GM21526 (cell line): ENCODE results near the gene CNDP2.

Experiments
- ATAC-seq: cut with Tn5 transposase; IDR thresholded peaks from one replicate; pipeline ENCODE4 v1.9.1; 2021; ENCODE audit warnings: moderate library complexity; ENCODE audit not compliant: unreplicated experiment, low FRiP score

CNDP2 gene

GRCh38 chr18:74531043-74531442, 34.9 kb downstream of the CNDP2 start:
- ATAC-seq = no peak

GRCh38 chr18:74532511-74533025, 36.4 kb downstream of the CNDP2 start:
- no peak for ATAC-seq

GRCh38 chr18:74533666-74534065, 37.5 kb downstream of the CNDP2 start:
- no peak for ATAC-seq

GRCh38 chr18:74534150-74534969, 38.2 kb downstream of the CNDP2 start, which contains the start of gene CNDP1:
CNDP1 (plus strand) TSS chr18:74534500; CDS start chr18:74534668, 168 bp downstream.
- no peak for ATAC-seq

GRCh38 chr18:74534981-74535649, 39.0 kb downstream of the CNDP2 start:
- peak; percentile 85 for ATAC-seq

GRCh38 chr18:74539289-74539688, 43.1 kb downstream of the CNDP2 start:
- no peak for ATAC-seq

- no peak for ATAC-seq
Measured at GRCh38 chr18:74540652-74541421, 44.7 kb downstream of the CNDP2 start.

GRCh38 chr18:74541703-74542555, 45.8 kb downstream of the CNDP2 start:
- no peak for ATAC-seq

GRCh38 chr18:74544898-74545297, 48.7 kb downstream of the CNDP2 start:
- ATAC-seq = no peak

- no peak for ATAC-seq
Measured at GRCh38 chr18:74546007-74546406, 49.8 kb downstream of the CNDP2 start.

- ATAC-seq = no peak
Measured at GRCh38 chr18:74546751-74547530, 50.8 kb downstream of the CNDP2 start.

- ATAC-seq = no peak
Measured at GRCh38 chr18:74547860-74548259, 51.7 kb downstream of the CNDP2 start.

- ATAC-seq = no peak
Measured at GRCh38 chr18:74549591-74550104, 53.5 kb downstream of the CNDP2 start.

GRCh38 chr18:74550886-74551285, 54.7 kb downstream of the CNDP2 start:
- ATAC-seq = no peak

GRCh38 chr18:74551452-74551851, 55.3 kb downstream of the CNDP2 start:
- no peak for ATAC-seq

GRCh38 chr18:74551936-74552555, 55.9 kb downstream of the CNDP2 start:
- peak; percentile 97 for ATAC-seq

- ATAC-seq = no peak
Measured at GRCh38 chr18:74556126-74556525, 60.0 kb downstream of the CNDP2 start.

- ATAC-seq = no peak
Measured at GRCh38 chr18:74558096-74558495, 61.9 kb downstream of the CNDP2 start.
